HG03097 (cell line): ENCODE measurements around the gene FLNA.
A peak's percentile ranks its signal among the peaks of the same experiment; 100 is the strongest.

Experiments
- ATAC-seq: cut with Tn5 transposase; IDR thresholded peaks from one replicate; pipeline ENCODE4 v1.9.1; 2021; ENCODE audit not compliant: unreplicated experiment, low FRiP score

FLNA gene

DNA sequence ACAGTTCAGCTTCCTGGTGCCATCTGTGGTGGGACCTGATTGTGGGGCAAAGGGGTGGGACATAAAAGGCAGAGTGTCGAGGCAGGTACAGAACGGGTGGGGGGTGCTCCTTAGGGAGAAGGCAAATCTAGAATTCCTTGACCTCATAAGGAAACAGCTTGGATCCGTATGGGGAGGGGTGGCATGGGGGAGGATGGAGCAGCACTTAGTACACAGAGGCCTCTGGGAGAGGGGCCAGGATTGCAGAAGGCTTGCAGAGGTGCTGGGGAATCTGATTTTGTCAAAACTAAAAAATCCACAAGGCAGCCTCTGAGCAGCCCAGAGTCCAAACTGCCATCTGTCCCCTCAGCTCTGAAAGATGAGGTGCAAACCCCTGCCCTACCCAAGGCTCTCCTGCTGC, 2.3 kb upstream of the FLNA start:
- no peak for ATAC-seq

DNA sequence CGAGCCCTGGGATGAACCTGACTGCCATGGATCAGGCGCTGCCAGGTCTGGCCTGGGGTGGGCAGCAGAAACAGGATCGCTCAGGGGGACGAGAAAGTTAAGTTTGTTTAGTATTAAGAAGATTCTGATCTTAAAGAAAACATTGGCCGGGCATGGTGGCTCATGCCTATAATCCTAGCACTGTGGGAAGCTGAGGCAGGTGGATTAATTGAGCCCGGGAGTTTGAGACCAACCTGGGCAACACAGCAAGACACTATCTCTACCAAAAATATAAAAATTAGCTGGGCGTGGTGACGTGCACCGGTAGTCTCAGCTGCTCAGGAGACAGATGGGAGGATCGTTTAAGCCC, 696 bp upstream of the FLNA start:
- no peak for ATAC-seq

DNA sequence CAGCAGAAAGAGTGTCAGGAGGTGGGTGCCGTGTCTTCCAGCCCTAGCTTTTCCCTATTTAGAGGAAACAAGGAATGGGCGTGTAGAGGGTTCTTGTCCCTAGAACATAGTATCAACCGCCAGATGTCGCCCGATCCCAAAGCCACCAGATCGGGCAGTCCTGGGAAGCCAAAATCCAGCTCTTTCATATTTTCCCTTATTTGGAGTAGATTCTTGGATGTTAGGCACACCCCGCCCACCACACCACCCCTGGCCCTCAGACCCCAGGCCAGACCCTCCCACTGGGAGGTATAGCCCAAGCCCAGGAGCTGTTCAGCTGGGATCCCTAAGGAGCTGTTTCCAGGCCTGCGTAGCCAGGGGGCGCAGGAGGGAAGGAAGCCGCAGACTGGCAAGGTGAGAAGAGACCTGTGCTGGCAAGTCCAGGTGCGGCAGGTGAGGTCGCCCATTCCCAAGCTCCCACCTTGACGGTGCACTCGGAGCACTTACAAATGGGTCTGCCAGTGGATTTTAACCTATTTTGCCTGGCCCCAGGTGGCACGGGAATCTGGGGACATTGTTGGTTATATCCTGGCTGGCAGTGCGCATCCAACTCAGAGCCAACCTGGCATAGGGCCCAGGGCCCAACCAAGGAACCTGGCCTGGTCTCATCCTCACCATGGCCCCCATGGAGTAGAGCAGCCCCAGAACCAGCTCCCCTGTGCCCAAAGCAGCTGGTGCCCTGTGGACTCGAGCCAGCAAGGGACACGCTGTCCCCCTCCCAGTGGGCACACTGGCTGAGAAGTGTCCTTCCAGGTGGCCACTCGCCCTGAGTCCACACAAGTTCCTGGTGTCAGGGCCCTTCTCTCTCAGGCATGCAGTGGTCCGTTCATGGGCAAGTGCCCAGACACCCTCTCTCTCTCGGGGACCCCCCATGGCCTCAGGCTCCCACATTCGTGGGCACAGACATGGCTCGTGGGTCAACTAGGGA, 811 bp downstream of the FLNA start:
- ATAC-seq, result no peak

DNA sequence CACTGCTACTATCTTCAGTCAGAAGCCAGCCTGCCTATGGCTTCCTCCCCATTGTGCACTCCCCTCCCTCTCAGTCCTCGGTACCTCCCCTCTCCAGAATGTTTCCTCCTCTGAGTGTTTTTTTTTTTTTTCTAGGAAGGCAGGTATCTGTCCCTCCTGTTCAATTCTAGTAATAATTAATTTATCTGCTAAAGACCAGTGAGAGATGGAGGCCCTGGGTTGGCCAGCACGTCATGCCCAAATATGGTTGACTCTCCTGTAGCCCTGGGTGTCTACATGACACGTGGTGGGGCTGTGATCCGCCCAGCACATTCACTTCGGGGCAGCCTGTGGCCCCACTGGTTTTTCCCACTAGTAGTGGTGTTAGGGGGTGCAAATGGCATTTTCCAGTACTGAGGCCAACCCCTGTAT, 1.8 kb downstream of the FLNA start:
- ATAC-seq, result no peak

DNA sequence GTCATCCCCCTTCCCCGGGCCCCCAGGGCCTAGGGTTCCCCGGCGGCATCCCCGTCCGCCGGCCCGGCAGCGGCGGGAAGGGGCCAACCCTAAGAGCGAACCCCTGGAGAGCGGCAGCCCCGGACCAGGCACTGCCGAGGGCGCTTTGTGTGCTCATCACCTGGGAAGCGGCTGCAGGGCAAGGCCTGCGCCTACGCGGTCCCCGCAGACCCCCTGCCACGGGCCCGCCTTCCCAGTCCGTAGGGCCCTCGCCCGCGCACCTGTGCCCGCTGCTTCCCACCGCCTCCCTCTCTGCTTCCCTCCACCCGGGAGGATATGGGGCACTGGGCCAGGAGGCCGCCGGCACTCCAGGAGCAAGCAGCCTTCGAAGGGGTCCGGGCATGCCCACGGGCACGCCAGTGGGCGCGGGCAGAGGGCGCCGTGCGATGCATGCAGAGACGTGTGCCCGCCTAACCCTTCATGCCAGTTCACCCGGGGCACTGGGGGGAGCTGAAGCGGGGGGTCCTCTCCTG, 2.6 kb downstream of the FLNA start:
- no peak for ATAC-seq

DNA sequence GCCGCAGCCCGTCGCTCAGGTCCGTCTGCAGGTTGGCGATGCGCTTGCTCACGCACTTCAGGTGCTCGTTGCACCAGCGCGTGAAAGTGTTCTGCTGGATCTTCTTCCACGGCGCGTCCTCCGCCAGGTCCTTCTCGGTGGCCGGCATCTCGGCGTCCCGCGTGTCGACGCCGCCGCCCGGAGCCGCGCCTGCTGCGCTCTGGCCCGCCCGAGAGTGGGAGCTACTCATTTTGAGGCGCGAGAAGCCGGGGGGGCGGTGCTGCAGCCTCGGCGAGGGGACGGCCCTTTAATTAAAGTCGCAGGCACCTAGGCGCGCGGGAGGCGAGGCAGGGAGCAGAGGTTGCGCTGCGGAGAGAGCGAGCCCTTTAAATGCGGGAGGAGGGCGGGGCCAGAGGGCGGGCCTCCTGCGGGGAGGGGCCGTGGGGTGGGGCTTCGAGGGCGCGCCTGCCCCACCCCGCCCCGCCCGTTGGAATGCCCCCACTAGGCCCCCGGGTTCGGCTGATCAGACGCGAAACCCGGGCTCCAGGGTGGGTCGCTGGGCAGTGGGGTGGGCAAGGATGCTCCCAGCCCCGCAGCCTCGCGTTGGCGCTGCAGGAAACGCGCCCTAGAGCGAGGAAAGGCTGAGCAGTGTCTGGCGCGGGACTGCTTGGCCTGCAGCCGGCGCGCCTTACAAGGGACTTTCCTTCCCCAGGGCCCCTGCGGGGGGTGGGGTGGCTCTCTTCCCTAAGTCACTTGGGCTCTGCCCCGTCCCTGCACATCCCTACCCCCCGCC, 3.2 kb downstream of the FLNA start:
- ATAC-seq, result peak; percentile 47

DNA sequence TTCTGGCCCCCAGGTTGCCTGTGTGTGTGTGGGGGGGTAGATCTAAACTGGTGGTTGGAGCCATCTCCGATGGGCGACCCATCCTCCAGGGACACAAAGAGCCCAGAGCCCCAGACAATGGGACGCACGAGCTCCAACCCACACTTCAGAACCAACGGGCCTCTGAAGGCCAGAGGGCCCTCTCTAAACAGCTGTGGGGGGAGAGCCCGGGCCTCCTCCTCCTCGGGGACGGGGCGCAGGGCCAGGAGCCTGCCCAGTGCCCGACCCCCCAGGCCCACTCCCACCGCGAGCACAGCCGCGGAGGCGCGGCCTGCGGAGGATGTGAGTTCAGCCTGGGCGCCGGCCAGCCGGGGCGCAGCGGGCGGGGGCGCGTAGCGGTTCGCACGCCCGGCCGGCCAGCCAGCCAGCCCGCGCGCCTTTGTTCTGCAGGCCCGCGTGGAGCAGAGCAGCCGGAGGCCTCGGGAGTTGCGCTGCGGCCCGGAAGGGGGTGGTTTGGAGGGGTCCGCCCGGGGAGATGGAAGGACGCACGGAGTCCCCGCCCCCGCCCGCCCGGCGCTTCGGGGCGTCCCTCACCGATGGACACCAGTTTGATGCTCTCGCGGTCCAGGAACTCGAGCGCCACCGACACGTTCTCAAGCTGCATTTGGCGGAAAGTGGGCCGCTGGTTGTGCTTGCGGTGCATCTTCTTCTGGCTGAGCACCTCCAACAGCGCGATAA, 4.0 kb downstream of the FLNA start:
- ATAC-seq, result no peak

DNA sequence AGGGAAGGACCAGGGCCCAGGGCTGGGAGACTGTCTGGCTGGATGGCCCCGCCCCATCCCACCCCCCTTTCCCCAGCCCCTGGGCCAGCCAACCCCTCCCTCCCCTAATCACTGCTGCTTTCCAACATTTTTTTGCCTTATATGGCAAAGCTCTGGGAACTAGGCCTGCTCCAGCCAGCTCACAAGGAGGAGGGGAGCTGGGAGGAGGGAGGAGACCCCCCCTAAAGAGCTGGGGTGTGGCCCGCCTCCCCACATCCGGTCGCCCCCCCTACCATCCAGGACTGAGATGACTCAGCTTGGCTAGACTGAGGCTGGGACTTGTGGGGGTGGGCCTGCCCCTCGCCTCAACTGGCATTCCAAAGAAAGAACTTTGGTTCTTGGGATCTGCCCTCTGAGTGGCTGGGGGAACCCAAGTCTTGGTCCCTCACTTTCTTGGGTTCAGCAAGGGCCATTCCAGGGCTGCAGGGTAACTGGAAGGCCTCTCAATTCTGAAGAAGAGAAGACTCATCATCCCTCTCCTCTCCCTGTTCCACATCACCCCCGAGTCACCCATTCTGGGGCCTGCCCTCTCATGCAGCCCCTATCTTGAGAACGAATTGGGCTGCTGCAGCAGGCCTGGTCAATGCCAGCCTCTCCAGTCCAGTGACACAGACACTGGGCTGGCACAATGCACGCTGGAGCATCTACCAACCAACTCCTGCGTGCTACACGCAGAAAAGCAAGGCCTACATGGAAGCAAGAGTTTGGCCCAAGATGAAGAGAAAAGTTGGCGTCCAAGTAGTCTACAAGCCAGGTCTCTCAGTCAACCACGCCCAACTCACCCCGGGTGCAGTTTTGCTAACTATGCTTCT, 4.8 kb downstream of the FLNA start:
- ATAC-seq, result no peak

DNA sequence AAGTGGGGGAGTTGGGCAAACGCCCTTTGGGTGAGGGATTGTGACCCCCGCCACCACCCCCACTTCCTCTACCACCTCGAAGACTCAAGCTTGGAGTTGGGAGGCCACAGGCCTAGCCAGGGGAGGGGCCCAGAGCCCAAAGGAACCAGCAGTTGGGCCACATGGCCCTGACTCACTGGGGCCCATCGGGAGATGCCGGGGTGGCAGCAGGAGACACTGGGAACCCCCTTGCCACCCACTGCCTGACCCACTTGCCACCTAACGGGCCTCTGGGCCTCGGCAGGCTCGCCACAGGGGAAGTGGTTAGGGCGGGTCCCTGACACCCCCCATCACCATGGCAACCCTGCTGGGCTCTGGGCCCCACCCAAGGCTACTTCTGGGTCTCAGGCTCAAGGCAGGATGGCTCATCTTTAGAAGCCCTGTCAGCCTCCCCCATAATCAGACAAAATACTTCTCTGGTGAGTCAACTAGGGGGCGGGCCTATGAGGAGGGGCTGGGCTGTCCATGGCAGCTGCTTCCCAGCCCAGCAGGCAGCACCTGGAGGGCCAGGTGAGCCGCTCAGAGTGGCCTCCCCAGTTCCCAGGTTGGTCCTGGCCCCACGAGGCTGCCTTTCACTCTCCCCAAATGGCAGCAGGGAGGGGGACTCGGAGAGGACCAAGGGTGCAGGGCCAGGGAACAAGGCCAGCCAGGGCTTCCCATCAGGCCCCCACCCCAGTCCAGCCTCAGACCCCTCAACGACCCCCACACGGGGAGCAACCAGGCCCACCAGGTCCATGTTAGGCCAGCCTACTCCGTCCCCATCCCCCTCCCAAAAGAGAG, 5.6 kb downstream of the FLNA start:
- ATAC-seq, result peak; percentile 25

DNA sequence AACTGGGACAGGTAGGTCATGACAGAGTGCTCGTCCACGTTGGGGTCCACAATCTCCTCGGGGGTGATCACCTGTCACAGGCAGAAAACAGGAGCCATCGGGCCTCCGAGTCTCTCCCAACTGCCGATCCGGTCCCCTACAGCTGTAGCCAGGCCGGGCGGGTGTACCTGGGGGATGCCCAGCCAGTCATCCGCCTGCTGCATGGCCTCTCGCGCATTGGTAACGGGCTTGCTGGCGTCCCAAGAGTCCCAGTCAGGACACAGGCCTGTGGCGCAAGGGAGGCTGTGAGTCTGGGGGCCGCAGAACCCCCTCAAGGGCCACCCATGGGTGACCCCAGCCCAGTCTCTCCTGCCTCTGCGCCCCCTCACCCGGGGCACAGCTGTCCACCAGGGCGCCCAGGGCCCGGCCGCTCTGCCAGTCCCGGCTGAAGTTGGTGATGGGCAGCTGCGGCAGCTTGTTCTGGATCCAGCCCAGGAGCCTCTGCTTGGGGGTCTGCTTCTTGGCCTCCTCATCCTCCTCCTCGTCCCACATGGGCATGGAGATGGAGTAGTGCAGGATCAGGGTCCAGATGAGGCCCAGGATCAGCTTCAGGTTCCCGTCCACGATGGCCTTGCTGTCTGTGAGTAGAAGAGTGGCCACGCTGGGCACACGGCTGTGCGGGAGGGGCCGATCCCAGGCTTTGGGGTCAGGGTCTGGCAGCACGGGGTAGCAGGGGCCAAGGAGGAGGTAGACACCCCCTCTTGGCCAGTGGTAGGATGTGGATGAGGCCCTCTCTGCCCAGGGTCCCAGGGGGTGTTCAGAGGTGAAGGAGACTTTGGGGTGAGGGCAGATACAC, 6.7 kb downstream of the FLNA start:
- no peak for ATAC-seq

DNA sequence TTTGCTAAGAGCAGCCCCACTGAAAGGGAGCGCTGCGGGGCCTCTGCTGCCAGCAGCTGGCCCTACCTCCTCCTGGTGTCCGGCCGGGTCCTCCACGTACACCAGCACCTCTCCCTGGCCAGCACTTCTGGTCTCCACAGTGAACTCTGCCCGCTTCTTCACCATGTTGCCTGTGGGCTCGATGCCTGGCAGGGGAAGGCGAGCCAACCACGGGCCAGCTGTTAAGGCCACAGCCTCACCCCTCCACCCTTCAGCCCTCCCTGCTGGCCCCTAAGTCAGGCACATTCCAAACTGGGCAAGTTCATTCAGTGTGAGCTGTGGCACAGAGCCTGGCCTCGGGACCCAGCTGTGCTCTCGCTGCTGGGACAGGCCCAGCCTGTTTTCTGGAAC, 7.8 kb downstream of the FLNA start:
- no peak for ATAC-seq

DNA sequence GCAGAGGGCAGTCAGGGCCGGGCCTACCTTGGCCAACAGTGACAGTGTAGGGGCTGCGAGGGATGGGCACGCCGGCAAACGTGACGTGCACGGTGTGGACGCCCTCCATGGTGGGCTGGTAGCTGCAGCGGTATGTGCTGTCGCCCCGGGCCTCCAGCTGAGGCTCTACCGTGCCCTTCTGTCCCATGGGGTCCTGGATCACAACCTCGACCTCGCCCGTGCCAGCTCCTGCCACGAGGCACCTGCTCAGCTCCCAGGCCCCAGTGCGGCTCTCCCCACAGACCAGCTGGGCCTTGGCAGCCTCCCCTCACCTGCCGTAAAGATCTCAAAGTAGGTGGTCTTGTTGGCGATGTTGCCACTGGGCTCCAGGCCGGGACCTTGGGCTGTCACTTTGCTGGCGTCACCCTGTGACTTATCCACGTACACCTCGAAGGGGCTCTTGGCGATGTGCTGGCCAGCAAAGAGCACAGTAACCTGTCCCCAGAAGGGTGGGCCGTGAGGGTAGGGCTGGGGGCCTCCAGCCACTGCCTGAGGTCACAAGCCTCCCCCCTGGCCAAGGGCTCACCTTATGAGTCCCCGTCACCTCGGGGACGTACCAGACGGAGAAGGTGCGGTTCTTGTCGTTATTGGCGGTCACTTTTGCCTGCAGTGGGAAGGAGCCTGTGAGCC, 8.3 kb downstream of the FLNA start:
- ATAC-seq, result no peak

DNA sequence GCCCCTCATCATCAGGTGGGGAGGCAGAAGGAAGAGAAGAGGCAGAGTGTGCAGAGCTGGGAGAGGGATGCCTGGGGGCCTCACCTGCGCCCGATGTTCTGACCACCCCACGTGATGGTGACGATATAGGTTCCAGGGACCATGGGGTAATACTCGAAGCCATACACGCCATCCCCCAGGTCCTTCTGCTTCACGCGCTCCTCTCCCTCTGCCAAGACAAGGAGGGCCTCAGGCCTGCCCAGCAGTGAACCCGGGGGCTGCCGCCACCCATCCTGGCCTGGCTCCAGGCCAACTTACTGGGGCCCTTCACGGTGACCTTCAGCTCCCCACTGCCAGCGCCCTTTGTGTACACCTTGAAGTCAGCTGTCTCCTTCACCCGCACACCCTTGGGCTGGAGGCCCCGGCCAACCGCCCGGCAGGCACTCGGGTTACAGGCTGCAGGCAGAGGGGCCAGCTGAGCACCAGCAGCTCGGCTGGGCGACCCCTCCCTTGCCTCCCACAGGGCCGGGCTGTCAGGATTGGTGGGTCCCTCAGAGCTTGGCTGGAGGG, 9.3 kb downstream of the FLNA start:
- no peak for ATAC-seq

DNA sequence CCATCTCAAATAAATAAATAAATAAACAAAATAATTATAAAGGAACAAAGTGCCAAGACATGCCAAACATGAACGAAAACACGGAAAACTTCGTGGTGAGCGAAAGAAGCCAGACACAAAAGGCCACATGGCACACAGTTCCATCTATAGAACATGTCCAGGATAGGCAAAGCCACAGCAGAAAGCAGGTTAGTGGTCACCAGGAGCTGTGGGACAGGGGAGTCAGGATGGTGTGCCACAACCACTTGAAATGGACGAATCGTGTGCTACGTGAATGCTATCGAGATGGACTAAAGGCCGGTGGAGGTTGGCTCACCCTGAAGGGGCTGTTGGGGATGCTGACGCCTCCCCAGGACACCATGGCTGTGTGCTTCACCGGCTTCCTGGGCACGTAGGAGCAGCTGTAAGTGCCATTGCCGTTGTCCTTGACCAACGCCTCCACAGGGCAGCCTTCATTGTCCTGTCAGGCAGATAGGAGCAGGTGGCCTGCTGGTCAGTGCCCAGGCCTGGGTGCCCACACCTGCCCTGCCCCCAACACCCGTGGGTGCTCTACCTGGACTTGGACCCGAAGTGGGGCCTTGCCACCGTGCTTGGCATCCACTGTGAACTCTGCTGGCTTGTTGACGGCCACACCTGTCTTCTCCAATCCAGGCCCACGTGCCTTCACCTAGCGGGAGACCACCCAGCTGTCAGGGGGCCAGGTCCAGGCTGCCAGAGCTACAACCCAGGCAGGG, 10.6 kb downstream of the FLNA start:
- no peak for ATAC-seq

DNA sequence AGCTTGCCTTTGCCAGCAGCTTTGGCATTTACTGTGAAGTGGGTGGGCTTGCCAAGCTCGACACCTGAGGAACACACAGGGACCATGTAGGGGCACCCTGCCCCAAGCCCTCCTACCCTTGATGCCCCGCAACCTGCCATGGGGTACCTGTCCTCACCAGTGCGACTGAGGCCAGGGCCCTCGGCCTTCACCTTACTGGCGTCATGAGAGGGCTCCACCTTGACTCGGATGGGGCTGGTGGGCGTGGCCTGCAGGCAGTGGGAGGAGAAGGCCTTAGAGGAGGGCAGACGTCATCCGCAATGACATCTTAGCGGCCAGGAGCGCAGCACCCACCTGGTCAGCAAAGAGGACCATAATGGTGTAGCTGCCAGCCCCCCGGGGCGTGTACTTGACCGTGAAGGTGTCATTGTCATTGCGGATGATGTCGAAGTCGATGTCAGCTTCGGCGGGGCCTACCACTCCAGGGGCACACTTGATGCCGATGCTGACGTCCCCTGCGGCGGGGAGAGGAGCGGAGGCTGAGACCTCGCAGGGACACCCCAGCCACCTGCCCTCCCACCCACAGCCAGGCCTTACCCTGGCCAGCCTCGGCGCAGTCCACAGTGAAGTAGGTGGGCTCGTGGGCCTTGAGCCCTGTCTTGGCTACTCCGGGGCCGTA, 12.2 kb downstream of the FLNA start:
- ATAC-seq, result no peak

DNA sequence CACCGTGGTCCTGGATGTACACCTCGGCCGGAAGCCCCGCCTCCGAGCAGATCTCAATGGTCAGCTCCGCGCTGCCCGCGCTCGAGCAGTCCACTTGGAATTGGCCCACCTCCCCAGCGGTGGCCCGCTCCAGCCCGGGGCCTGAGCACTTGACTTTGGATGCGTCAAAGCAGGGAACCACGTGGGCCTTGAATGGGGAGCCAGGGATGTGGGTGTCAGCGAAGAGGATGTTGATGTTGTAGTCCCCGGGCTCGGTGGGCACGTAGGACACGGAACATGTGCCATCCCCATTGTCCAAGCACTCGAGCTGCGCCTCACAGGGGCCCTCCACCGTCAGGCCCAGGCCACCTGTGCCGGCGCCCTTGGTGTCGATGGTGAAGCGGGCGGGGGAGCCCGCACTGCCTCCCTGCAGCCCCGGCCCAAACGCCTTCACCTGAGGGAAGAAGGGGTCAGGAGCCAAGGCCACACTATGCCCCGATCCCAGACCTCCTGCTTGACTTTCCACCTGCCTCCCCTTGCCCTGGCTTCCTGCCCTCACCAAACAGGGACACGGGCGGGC, 14.2 kb downstream of the FLNA start:
- no peak for ATAC-seq
